GM18870 (cell line): ENCODE measurements around the gene GLT8D2.

Experiments
- ATAC-seq: cut with Tn5 transposase; IDR thresholded peaks from one replicate; pipeline ENCODE4 v1.9.1; 2021; ENCODE audit warnings: moderate library complexity; ENCODE audit not compliant: unreplicated experiment

Gene GLT8D2

GRCh38 chr12:104049903-104050356 is at the start of gene GLT8D2:
GLT8D2 (minus strand) TSS chr12:104050187; CDS start chr12:104019648, 30,539 bp downstream.
- ATAC-seq: no peak

- ATAC-seq: no peak
These were observed 48.0 kb upstream of the GLT8D2 start for GRCh38 chr12:104097954-104098353.

GRCh38 chr12:104095289-104095688 is 45.3 kb upstream of the GLT8D2 start:
- no peak for ATAC-seq

GRCh38 chr12:104094284-104094683 is 44.3 kb upstream of the GLT8D2 start:
- ATAC-seq: no peak

- ATAC-seq: no peak
These were observed 41.1 kb upstream of the GLT8D2 start for GRCh38 chr12:104091136-104091535.

- ATAC-seq: no peak
These were observed 40.7 kb upstream of the GLT8D2 start for GRCh38 chr12:104090685-104091084.

GRCh38 chr12:104083769-104084475 is 33.9 kb upstream of the GLT8D2 start:
- peak; percentile 79 for ATAC-seq

GRCh38 chr12:104080764-104081163 is 30.8 kb upstream of the GLT8D2 start:
- ATAC-seq: no peak

GRCh38 chr12:104079024-104079423 is 29.0 kb upstream of the GLT8D2 start:
- no peak for ATAC-seq

- no peak for ATAC-seq
These were observed 23.7 kb upstream of the GLT8D2 start for GRCh38 chr12:104073699-104074098.

- ATAC-seq: no peak
These were observed 22.1 kb upstream of the GLT8D2 start for GRCh38 chr12:104072099-104072498.

GRCh38 chr12:104064842-104065427 is 14.9 kb upstream of the GLT8D2 start:
- peak; percentile 15 for ATAC-seq

- ATAC-seq: peak; percentile 59
These were observed 14.2 kb upstream of the GLT8D2 start, which contains the start of gene HCFC2 for GRCh38 chr12:104064031-104064841. HCFC2 (plus strand) TSS chr12:104064531; CDS start chr12:104064561, 30 bp downstream.

- peak; percentile 30 for ATAC-seq
These were observed 13.7 kb upstream of the GLT8D2 start for GRCh38 chr12:104063712-104064030.

- no peak for ATAC-seq
These were observed 10.8 kb upstream of the GLT8D2 start for GRCh38 chr12:104060791-104061190.

- no peak for ATAC-seq
These were observed 10.0 kb upstream of the GLT8D2 start for GRCh38 chr12:104059963-104060362.

- no peak for ATAC-seq
These were observed 8.8 kb upstream of the GLT8D2 start for GRCh38 chr12:104058802-104059201.

GRCh38 chr12:104057771-104058197 is 7.8 kb upstream of the GLT8D2 start:
- no peak for ATAC-seq

GRCh38 chr12:104056419-104056972 is 6.5 kb upstream of the GLT8D2 start:
- ATAC-seq: no peak

GRCh38 chr12:104055686-104056388 is 5.8 kb upstream of the GLT8D2 start:
- no peak for ATAC-seq
